Body of pancreas (tissue), 4 donors: Measurements from ENCODE around the gene FAM76B. TPM values are rescaled to one million over a fixed set of nuclear protein-coding genes. Genes with fewer than 3 reads are reported as not detected.
A peak's percentile ranks its signal among the peaks of the same experiment; 100 is the strongest.
"Not testable (repeated sequence)": the region's sequence is repeated elsewhere in the genome, so short reads cannot be mapped to it uniquely, and the experiment has no call there.

ENCODE experiments used
- ATAC-seq: fragments of 150-250 bp; one replicate; pipeline ENCODE4 v1.9.1; 2016
- DNase-seq, 4 donors: peaks; one replicate each; pipeline ENCODE4 v3.0.0-alpha.2; 2019
- H3K27ac ChIP-seq, 4 donors: fragments of 200-600 bp; sonication (generic); 1 replicate in 3 of 4; 2 replicates in 1 of 4; pipeline versions ENCODE4 v1.5.1 to v1.6.1; 2016 to 2019; ENCODE audit warnings: mild to moderate bottlenecking in 1 of 4, mixed read lengths in 1 of 4, moderate library complexity in 1 of 4
- H3K27me3 ChIP-seq, 2 donors: fragments of 200-600 bp; sonication (generic); one replicate each; pipeline ENCODE4 v1.6.0; 2016; ENCODE audit warnings: mild to moderate bottlenecking in 1 of 2
- H3K36me3 ChIP-seq, 2 donors: fragments of 200-600 bp; sonication (generic); replicated peaks in 1 of 2; 2 replicates each; pipeline ENCODE4 v1.5.1; 2016; ENCODE audit warnings: low read depth in 2 of 2; ENCODE audit not compliant: insufficient read depth in 1 of 2
- H3K4me1 ChIP-seq: fragments of 200-600 bp; sonication (generic); one replicate; pipeline ENCODE4 v1.6.0; 2016
- H3K4me3 ChIP-seq, 2 donors: fragments of 200-600 bp; sonication (generic); 1 replicate in 1 of 2; 2 replicates in 1 of 2; pipeline ENCODE4 v1.5.1; 2016 to 2019
- H3K9me3 ChIP-seq, 3 donors: fragments of 200-600 bp; sonication (generic); 1 replicate in 2 of 3; 2 replicates in 1 of 3; pipeline ENCODE4 v1.5.1; 2016
- CTCF ChIP-seq, 7 experiments: fragments of 450-650 bp in 4 of 7; fragments of 200-600 bp in 3 of 7; sonication (generic) in 3 of 7; IDR thresholded peaks; one replicate each; pipeline ENCODE4 v1.5.1; 2016 to 2019; ENCODE audit warnings: antibody characterized with exemption in 7 of 7
- POLR2A ChIP-seq, 3 donors: fragments of 450-650 bp; IDR thresholded peaks; one replicate each; pipeline ENCODE4 v1.6.1; 2016; ENCODE audit warnings: antibody characterized with exemption in 3 of 3, mild to moderate bottlenecking in 2 of 3
- WGBS, 2 donors: methylation state at CpG; one replicate each; pipeline ENCODE4 v1.1.5; 2017; 5-methylcytosine and 5-hydroxymethylcytosine counted together
- intact Hi-C: fragments of 100-400 bp; cut with DNase I; formaldehyde crosslinking; loops from one replicate; pipeline ENCODE4 v1.15.1; 2023
- total RNA-seq, 2 donors: library from RNA; depleted of rRNA; stranded (reverse); fragments of >200 nt; gene quantifications; one replicate each; pipeline ENCODE4 v1.1.0, GENCODE V29; 2016

The FAM76B gene
- total RNA-seq, 2 donors from 2014 or later = 23.9 to 29.7 TPM

GRCh38 chr11:95821640-95822039, 32.1 kb upstream of the FAM76B start:
- Histone ChIP-seq H3K4me3 (no peak overlapping the region), H3K27ac (no peak overlapping the region), H3K27me3 (no peaks in the 10 kb centered on the region), H3K4me1 (no peaks in the 10 kb centered on the region), H3K9me3 (no peaks in the 10 kb centered on the region), H3K36me3 (peaks cover 0 to 1% of the 10 kb centered on the region in 2 donors)
- DNase-seq (no peak), ATAC-seq (peak; percentile 56)
- WGBS, 2 donors = 30 to 35% methylated on average over 2 of the region's 2 CpGs
- intact Hi-C loops = no loop called here
- TF ChIP-seq CTCF (IDR thresholded peaks at IDR 0.05) (no peak), POLR2A (IDR thresholded peaks at IDR 0.05) (no peak)

- ATAC-seq (no peak), DNase-seq (no peak)
- TF ChIP-seq CTCF (IDR thresholded peaks at IDR 0.05) (no peak), POLR2A (IDR thresholded peaks at IDR 0.05) (no peak)
- peaks cover 0 to 1% of the 10 kb centered on the region in 2 donors for H3K36me3 ChIP-seq
- no peak overlapping the region for H3K27ac ChIP-seq
- no peaks in the 10 kb centered on the region for H3K9me3 ChIP-seq
- no peaks in the 10 kb centered on the region for H3K27me3 ChIP-seq
- no peak overlapping the region for H3K4me3 ChIP-seq
- intact Hi-C loops = no loop called here
- H3K4me1 ChIP-seq = no peaks in the 10 kb centered on the region
- WGBS, 2 donors = 93 to 100% methylated on average over 2 of the region's 2 CpGs
Observed at GRCh38 chr11:95816037-95816436, 26.5 kb upstream of the FAM76B start.

GRCh38 chr11:95811052-95811451, 21.5 kb upstream of the FAM76B start:
- ATAC-seq, H3K4me3 ChIP-seq, DNase-seq, intact Hi-C loops, H3K36me3 ChIP-seq, H3K4me1 ChIP-seq, H3K27ac ChIP-seq, H3K27me3 ChIP-seq, H3K9me3 ChIP-seq: not testable (repeated sequence)
- 91 to 100% methylated on average over 4 of the region's 4 CpGs for WGBS, 2 donors

- DNase-seq, H3K27me3 ChIP-seq, H3K4me1 ChIP-seq, H3K9me3 ChIP-seq, intact Hi-C loops, ATAC-seq, H3K36me3 ChIP-seq, H3K4me3 ChIP-seq, H3K27ac ChIP-seq: not testable (repeated sequence)
- 92 to 96% methylated on average over 2 to 6 of the region's 6 CpGs for WGBS, 2 donors
Observed at GRCh38 chr11:95806464-95806863, 16.9 kb upstream of the FAM76B start.

GRCh38 chr11:95805869-95806268, 16.3 kb upstream of the FAM76B start:
- Histone ChIP-seq H3K4me1 (no peaks in the 10 kb centered on the region), H3K27ac (no peak overlapping the region), H3K36me3 (no peaks in the 10 kb centered on the region), H3K4me3 (no peak overlapping the region), H3K9me3 (no peaks in the 10 kb centered on the region), H3K27me3 (no peaks in the 10 kb centered on the region)
- TF ChIP-seq POLR2A (IDR thresholded peaks at IDR 0.05) = no peak
- no peak for TF ChIP-seq CTCF (IDR thresholded peaks at IDR 0.05)
- intact Hi-C loops = no loop called here
- DNase-seq (no peak), ATAC-seq (no peak)
- WGBS, 2 donors = 82 to 89% methylated on average over 2 of the region's 2 CpGs

- ATAC-seq = no peak
- no peaks in the 10 kb centered on the region for H3K9me3 ChIP-seq
- no peaks in the 10 kb centered on the region for H3K4me1 ChIP-seq
- WGBS, 2 donors = 88% methylated on average over 2 of the region's 2 CpGs
- no peaks in the 10 kb centered on the region for H3K36me3 ChIP-seq
- no peak for DNase-seq
- intact Hi-C loops = no loop called here
- TF ChIP-seq POLR2A (IDR thresholded peaks at IDR 0.05) (no peak), CTCF (IDR thresholded peaks at IDR 0.05) (no peak)
- no peak overlapping the region for H3K4me3 ChIP-seq
- H3K27ac ChIP-seq = no peak overlapping the region
- H3K27me3 ChIP-seq = no peaks in the 10 kb centered on the region
Observed at GRCh38 chr11:95803973-95804372, 14.4 kb upstream of the FAM76B start.
